Measurements from ENCODE around the gene N4BP3.

DNA sequence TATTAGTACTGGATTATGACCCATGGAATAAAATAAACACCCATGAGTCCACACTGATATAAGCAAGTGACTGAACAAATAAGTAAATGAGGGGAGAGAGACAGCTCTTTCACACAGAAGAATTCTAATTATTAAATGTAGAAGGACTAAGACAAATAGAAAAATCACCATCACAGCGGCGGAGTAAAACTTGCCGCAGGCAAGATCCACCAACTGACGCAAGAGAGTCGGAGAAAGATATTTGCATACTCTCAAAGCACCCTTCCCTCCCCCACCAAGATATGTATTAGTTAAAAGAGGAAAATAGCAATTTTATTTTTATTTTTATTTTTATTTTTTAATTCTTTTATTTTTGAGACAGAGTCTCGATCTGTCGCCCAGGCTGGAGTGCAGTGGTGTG is 14.6 kb upstream of the N4BP3 start:
- no peak for TF ChIP-seq POLR2AphosphoS5 (IDR thresholded peaks at IDR 0.05)
- no peak for TF ChIP-seq EP300 (IDR thresholded peaks at IDR 0.05; ENCODE audit: low read depth)

All from transverse colon (tissue), 3 donors.